MCF 10A (cell line): ENCODE results near the gene SNX21. TPM values are rescaled to one million over a fixed set of nuclear protein-coding genes. Genes with fewer than 3 reads are reported as not detected.
"Not testable (repeated sequence)": the region's sequence is repeated elsewhere in the genome, so short reads cannot be mapped to it uniquely, and the experiment has no call there.

Experiments used
- BruUV-seq: library from RNA; stranded (reverse); fragments of 400-500 nt; replicated peaks from 2 replicates; lab custom pipeline; 2021; lab: Mats Ljungman, UMichigan
- CTCF ChIA-PET: fragments of 300-600 bp; sonication (Branson Sonifier 250); formaldehyde crosslinking; extraction: SDS; loops from one replicate; lab custom pipeline; 2021; ENCODE audit warnings: antibody characterized with exemption, inconsistent platforms; lab: Yijun Ruan, JAX
- POLR2A ChIA-PET: fragments of 300-600, 350-650 bp; sonication (Branson Sonifier 250); formaldehyde crosslinking; extraction: SDS; loops from one replicate; lab custom pipeline; 2020; ENCODE audit warnings: antibody characterized with exemption, inconsistent platforms; lab: Yijun Ruan, JAX
- DNase-seq: peaks from one replicate; pipeline ENCODE4 v3.0.0-alpha.2; 2018; ENCODE audit not compliant: unreplicated experiment
- H3K27ac Mint-ChIP-seq: one replicate; pipeline ENCODE4 v1.8.0; 2022; ENCODE audit warnings: mild to moderate bottlenecking, low read depth, mixed read lengths; ENCODE audit not compliant: unreplicated experiment
- H3K27me3 Mint-ChIP-seq: one replicate; pipeline ENCODE4 v1.8.0; 2022; ENCODE audit warnings: mixed read lengths; ENCODE audit not compliant: insufficient read depth, unreplicated experiment
- H3K36me3 Mint-ChIP-seq: one replicate; pipeline ENCODE4 v1.8.0; 2022; ENCODE audit warnings: mild to moderate bottlenecking, moderate library complexity, mixed read lengths; ENCODE audit not compliant: insufficient read depth, unreplicated experiment
- H3K4me1 Mint-ChIP-seq: one replicate; pipeline ENCODE4 v1.8.0; 2022; ENCODE audit warnings: mixed read lengths; ENCODE audit not compliant: insufficient read depth, unreplicated experiment
- H3K4me3 Mint-ChIP-seq: one replicate; pipeline ENCODE4 v1.8.0; 2022; ENCODE audit warnings: mild to moderate bottlenecking, moderate library complexity, mixed read lengths; ENCODE audit not compliant: unreplicated experiment
- H3K9me3 Mint-ChIP-seq: one replicate; pipeline ENCODE4 v1.8.0; 2022; ENCODE audit warnings: mixed read lengths; ENCODE audit not compliant: unreplicated experiment
- intact Hi-C: fragments of 100-400 bp; cut with micrococcal nuclease; formaldehyde crosslinking; loops from 2 replicates; pipeline ENCODE4 v1.14.1; 2022
- total RNA-seq: library from RNA; stranded (reverse); gene quantifications from 2 replicates; pipeline ENCODE4 v1.2.3, GENCODE V29; 2022
- TF ChIP-seq, protein P1 (sequence below): fragments of 200-600 bp; IDR thresholded peaks from one replicate; pipeline ENCODE4 v1.8.0; 2022; ENCODE audit warnings: antibody characterized with exemption, mild to moderate bottlenecking; ENCODE audit not compliant: unreplicated experiment

SNX21 gene
- total RNA-seq, 1 experiment from 2014 or later, result 8.5 TPM

DNA sequence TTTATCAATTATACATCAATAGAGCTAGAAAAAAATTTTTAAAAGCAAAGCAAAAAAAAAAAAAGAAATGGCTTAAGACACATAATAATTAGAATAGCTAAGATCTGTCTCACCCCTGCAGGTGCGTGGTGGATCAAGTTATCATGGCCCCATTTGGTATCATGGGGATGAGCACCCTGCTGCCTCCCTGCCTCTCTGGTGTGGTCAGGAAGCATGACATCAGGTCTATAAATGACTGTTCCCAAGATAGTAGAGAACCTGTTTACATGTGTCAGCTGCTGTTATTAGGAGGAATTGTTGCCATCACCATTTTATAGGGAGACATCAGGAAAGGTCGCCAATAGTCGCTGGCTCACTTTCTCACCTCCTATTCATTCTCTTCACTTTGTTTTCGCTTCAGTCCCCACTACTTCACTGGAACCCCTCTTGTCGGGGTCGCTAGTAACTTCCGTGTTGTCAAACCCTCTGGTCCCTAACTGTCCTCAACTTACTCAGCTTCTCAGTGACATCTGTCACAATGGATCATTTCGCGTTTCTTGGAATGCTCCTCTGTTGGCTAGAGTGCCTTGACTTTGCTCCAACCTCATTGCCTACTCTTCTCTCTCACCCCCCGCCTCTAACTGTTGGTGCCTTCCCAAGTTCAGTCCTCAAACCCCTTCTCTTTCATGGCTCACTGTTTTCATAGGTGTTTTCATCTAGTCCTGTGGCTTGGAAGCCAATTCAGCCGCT is 37.1 kb upstream of the SNX21 start:
- no peak for DNase-seq
- Mint-ChIP-seq H3K36me3 (peaks cover 57% of the 10 kb centered on the region), H3K27me3 (no peaks in the 10 kb centered on the region), H3K9me3 (no peaks in the 10 kb centered on the region), H3K27ac (no peak overlapping the region), H3K4me3 (no peak overlapping the region), H3K4me1 (peaks cover 14% of the 10 kb centered on the region)
- TF ChIP-seq, protein P1, sequence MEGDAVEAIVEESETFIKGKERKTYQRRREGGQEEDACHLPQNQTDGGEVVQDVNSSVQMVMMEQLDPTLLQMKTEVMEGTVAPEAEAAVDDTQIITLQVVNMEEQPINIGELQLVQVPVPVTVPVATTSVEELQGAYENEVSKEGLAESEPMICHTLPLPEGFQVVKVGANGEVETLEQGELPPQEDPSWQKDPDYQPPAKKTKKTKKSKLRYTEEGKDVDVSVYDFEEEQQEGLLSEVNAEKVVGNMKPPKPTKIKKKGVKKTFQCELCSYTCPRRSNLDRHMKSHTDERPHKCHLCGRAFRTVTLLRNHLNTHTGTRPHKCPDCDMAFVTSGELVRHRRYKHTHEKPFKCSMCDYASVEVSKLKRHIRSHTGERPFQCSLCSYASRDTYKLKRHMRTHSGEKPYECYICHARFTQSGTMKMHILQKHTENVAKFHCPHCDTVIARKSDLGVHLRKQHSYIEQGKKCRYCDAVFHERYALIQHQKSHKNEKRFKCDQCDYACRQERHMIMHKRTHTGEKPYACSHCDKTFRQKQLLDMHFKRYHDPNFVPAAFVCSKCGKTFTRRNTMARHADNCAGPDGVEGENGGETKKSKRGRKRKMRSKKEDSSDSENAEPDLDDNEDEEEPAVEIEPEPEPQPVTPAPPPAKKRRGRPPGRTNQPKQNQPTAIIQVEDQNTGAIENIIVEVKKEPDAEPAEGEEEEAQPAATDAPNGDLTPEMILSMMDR, result no peak
- CTCF ChIA-PET, result interaction anchor here (0.6 to 2.0 kb wide), 5 partner anchors 10 to 167 kb away, joined by 3 to 10 read pairs (median 4); partner anchors contain the start of gene WFDC10A
- POLR2A ChIA-PET, result interaction anchor here (0.5 to 1.9 kb wide), 6 partner anchors 9 to 783 kb away, joined by 3 to 6 read pairs (median 4); partner anchors contain the start of gene ZSWIM1
- BruUV-seq, result no TSS peak
- intact Hi-C loops, result loop anchor here (10.0 kb wide), 1 partner anchor 138 kb away; the partner anchor contains the start of gene PCIF1

DNA sequence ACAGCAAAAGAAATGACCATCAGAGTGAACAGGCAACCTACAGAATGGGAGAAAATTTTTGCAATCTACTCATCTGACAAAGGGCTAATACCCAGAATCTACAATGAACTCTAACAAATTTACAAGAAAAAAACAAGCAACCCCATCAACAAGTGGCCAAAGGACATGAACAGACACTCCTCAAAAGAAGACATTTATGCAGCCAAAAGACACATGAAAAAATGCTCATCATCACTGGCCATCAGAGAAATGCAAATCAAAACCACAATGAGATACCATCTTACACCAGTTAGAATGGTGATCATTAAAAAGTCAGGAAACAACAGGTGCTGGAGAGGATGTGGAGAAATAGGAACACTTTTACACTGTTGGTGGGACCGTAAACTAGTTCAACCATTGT is 36.1 kb upstream of the SNX21 start:
- BruUV-seq, DNase-seq, H3K9me3 Mint-ChIP-seq, H3K27ac Mint-ChIP-seq, CTCF ChIA-PET, H3K27me3 Mint-ChIP-seq, H3K4me3 Mint-ChIP-seq, POLR2A ChIA-PET: not testable (repeated sequence)
- Mint-ChIP-seq H3K36me3 (peaks cover 66% of the 10 kb centered on the region), H3K4me1 (peaks cover 10% of the 10 kb centered on the region)
- intact Hi-C loops, result loop anchor here (10.0 kb wide), 1 partner anchor 137 kb away; the partner anchor contains the start of gene PCIF1

DNA sequence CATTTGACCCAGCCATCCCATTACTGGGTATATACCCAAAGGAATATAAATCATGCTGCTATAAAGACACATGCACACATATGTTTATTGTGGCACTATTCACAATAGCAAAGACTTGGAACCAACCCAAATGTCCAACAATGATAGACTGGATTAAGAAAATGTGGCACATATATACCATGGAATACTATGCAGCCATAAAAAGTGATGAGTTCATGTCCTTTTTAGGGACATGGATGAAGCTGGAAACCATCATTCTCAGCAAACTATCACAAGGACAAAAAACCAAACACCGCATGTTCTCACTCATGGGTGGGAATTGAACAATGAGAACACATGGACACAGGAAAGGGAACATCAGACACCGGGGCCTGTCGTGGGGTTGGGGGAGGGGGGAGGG is 35.6 kb upstream of the SNX21 start:
- peaks cover 65% of the 10 kb centered on the region for H3K36me3 Mint-ChIP-seq
- CTCF ChIA-PET, result interaction anchor here (1.2 to 2.9 kb wide), 13 partner anchors 8 to 435 kb away, joined by 4 to 48 read pairs (median 12); partner anchors contain the start of genes ACOT8, SYS1, UBE2C and ZSWIM3
- DNase-seq, H3K4me3 Mint-ChIP-seq, H3K27me3 Mint-ChIP-seq, POLR2A ChIA-PET, H3K9me3 Mint-ChIP-seq, H3K27ac Mint-ChIP-seq, BruUV-seq, H3K4me1 Mint-ChIP-seq: not testable (repeated sequence)
- intact Hi-C loops, result loop anchor here (10.0 kb wide), 1 partner anchor 137 kb away; the partner anchor contains the start of gene PCIF1

DNA sequence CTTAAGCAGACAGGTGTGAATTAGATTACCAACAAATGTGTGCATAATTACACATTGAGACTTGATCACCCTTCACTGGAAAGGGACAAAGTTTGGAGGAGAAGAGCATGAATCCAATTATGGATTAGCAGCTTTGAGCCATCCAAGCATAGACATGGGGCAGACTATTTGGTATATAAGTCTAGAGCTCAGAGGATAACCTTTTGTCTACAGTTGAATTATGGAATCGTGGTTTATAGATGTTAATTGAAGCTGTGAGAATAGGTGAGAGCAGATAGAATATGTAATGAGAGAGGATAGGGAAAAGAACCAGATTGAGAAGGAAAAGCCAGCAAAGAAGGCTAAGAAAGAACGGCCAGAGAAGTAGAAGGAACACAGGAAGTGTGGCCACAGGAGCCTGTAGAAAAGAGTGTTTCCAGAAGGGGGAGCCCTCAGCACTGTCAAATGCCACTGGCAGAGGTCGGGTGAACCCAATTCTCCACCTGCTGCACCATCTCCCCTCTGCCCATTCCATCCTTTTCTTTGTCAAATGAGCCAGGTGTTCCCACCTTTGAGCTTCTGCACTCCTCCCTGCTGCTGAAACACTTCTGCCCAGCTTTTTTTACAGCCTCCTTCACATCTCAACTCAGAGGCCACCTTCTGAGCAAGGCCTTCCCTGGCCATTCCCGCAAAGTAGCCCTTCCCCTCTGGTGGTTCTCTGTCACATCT is 34.5 kb upstream of the SNX21 start:
- Mint-ChIP-seq H3K27me3 (no peaks in the 10 kb centered on the region), H3K36me3 (peaks cover 62% of the 10 kb centered on the region), H3K27ac (peak overlapping the region; percentile 40), H3K4me1 (peaks cover 6% of the 10 kb centered on the region), H3K9me3 (no peaks in the 10 kb centered on the region), H3K4me3 (no peak overlapping the region)
- POLR2A ChIA-PET, result interaction anchor here (0.6 to 2.0 kb wide), 14 partner anchors 8 to 289 kb away, joined by 3 to 8 read pairs (median 4); partner anchors contain the start of gene SNX21
- TF ChIP-seq, protein P1, result peak; percentile 74
- intact Hi-C loops, result loop anchor here (10.0 kb wide), 1 partner anchor 136 kb away; the partner anchor contains the start of gene PCIF1
- DNase-seq, result peak; percentile 71
- CTCF ChIA-PET, result interaction anchor here (0.6 to 2.9 kb wide), 56 partner anchors 9 to 1565 kb away, joined by 3 to 48 read pairs (median 5); partner anchors contain the start of genes ACOT8, CTSA, NEURL2 and SYS1
- BruUV-seq, result no TSS peak
